Spleen (tissue), 11 donors: ENCODE measurements around the gene WDR62. TPM values are rescaled to one million over a fixed set of nuclear protein-coding genes. Genes with fewer than 3 reads are reported as not detected.
A peak's percentile ranks its signal among the peaks of the same experiment; 100 is the strongest.

ENCODE experiments used
- DNase-seq: peaks from one replicate; pipeline ENCODE4 v3.0.0-alpha.2; 2020
- H3K27ac ChIP-seq, 8 donors: fragments of 200-600 bp; sonication (generic) in 7 of 8; 1 replicate in 4 of 8; 2 replicates in 4 of 8; pipeline versions ENCODE4 v1.5.0 to v1.8.0; 2016 to 2021; ENCODE audit warnings: inconsistent platforms in 4 of 8, mild to moderate bottlenecking in 4 of 8, moderate library complexity in 1 of 8
- H3K27me3 ChIP-seq, 7 donors: fragments of 200-600 bp; sonication (generic) in 6 of 7; replicated peaks in 1 of 7; 1 replicate in 4 of 7; 2 replicates in 3 of 7; pipeline versions ENCODE4 v1.5.0 to v1.8.0; 2016 to 2021; ENCODE audit warnings: inconsistent platforms in 3 of 7, mild to moderate bottlenecking in 1 of 7
- H3K36me3 ChIP-seq, 6 donors: fragments of 200-600 bp; sonication (generic) in 5 of 6; 1 replicate in 4 of 6; 2 replicates in 2 of 6; pipeline versions ENCODE4 v1.5.0 to v1.8.0; 2016 to 2021; ENCODE audit warnings: inconsistent platforms in 2 of 6
- H3K4me1 ChIP-seq, 6 donors: fragments of 200-600 bp; sonication (generic) in 5 of 6; 1 replicate in 3 of 6; 2 replicates in 3 of 6; pipeline versions ENCODE4 v1.5.0 to v1.8.0; 2016 to 2021; ENCODE audit warnings: inconsistent platforms in 3 of 6
- H3K4me3 ChIP-seq, 8 donors: fragments of 200-600 bp; sonication (generic) in 7 of 8; 1 replicate in 4 of 8; 2 replicates in 4 of 8; pipeline versions ENCODE4 v1.5.0 to v1.8.0; 2016 to 2021; ENCODE audit warnings: inconsistent platforms in 4 of 8, mild to moderate bottlenecking in 4 of 8, moderate library complexity in 2 of 8
- H3K9me3 ChIP-seq, 8 donors: fragments of 200-600 bp; sonication (generic) in 7 of 8; 1 replicate in 4 of 8; 2 replicates in 4 of 8; pipeline versions ENCODE4 v1.5.0 to v1.8.0; 2016 to 2021; ENCODE audit warnings: inconsistent platforms in 4 of 8
- CTCF ChIP-seq, 11 experiments: fragments of 200-600 bp in 7 of 11; fragments of 450-650 bp in 4 of 11; sonication (generic) in 4 of 11; IDR thresholded peaks in 8 of 11; conservative IDR thresholded peaks in 3 of 11; 1 replicate in 7 of 11; 2 replicates in 4 of 11; pipeline versions ENCODE4 v1.4.0 to v1.8.0; 2016 to 2021; ENCODE audit warnings: antibody characterized with exemption in 11 of 11, inconsistent platforms in 4 of 11, mild to moderate bottlenecking in 1 of 11
- POLR2A ChIP-seq, 3 donors: fragments of 450-650 bp; IDR thresholded peaks; one replicate each; pipeline ENCODE4 v1.5.1; 2017; ENCODE audit warnings: antibody characterized with exemption in 3 of 3, mild to moderate bottlenecking in 1 of 3
- POLR2AphosphoS5 ChIP-seq, 3 donors: sonication (generic); formaldehyde crosslinking; IDR thresholded peaks; one replicate each; pipeline ENCODE4 v1.5.1; 2017; ENCODE audit warnings: antibody characterized with exemption in 3 of 3
- WGBS, 5 donors: extraction: QIAGEN DNeasy Blood & Tissue Kit in 3 of 5; methylation state at CpG; one replicate each; pipeline versions ENCODE4 v1.1.5 to v1.1.7; 2013 to 2018; 5-methylcytosine and 5-hydroxymethylcytosine counted together
- intact Hi-C: fragments of 100-400 bp; cut with DNase I; formaldehyde crosslinking; loops from one replicate; pipeline ENCODE4 v1.15.0; 2023; ENCODE audit warnings: low total_unique reads
- polyA plus RNA-seq, 3 donors: library from polyadenylated mRNA; stranded (reverse); fragments of 200-250 nt; gene quantifications; one replicate each; pipeline ENCODE4 v1.2.1, GENCODE V29; 2013
- total RNA-seq, 7 donors: library from RNA; depleted of rRNA in 3 of 7; stranded (reverse); fragments of >200 nt in 3 of 7; fragmentation: NEBNext Ultra II Directional in 4 of 7; extraction: Animal tissue kit (Norgen Biotek cat#: 25700) in 4 of 7; gene quantifications; one replicate each; pipeline versions ENCODE4 v1.1.0 to v1.2.1, GENCODE V29; 2016 to 2021
- donor health status: healthy with polysubstance abuse.
- donor health status: DM: no; HTN: no; CAD: no; lungs with moderate emphysema.
- donor health status: DM: no; HTN: no; CAD: no.
- donor health status: Bipolar disorder and iron deficiency.
- donor health status: healthy.
- donor health status: DM: no; HTN: no; CAD: no.
- donor health status: DM: yes; HTN: yes; CAD: no.

Gene WDR62
- total and polyA plus RNA-seq, 10 donors: 1.3 to 5.2 (median 2.2) TPM

- peaks cover 0 to 16% (median 8%) of the 10 kb centered on the region in 7 donors for H3K27me3 ChIP-seq
- H3K27ac ChIP-seq: peak overlapping the region in 1 of 8 donors; percentile 17
- peaks cover 0 to 14% (median 6%) of the 10 kb centered on the region in 6 donors for H3K4me1 ChIP-seq
- WGBS, 5 donors: 77 to 89% (median 88%) methylated on average over 8 of the region's 8 CpGs
- H3K9me3 ChIP-seq: no peaks in the 10 kb centered on the region
- DNase-seq: no peak
- H3K36me3 ChIP-seq: peaks cover 0 to 51% (median 3%) of the 10 kb centered on the region in 6 donors
- no peak overlapping the region for H3K4me3 ChIP-seq
- no peak for TF ChIP-seq CTCF (IDR thresholded peaks at IDR 0.05 in 8 of 11, conservative IDR thresholded peaks at IDR 0.05 in 3 of 11)
- no peak for TF ChIP-seq POLR2A (IDR thresholded peaks at IDR 0.05)
- intact Hi-C loops: no loop called here
Measured at GRCh38 chr19:36030264-36031148, 24.2 kb upstream of the WDR62 start.

- peak overlapping the region in 1 of 8 donors; percentile 47 for H3K4me3 ChIP-seq
- WGBS, 5 donors: 80 to 97% (median 88%) methylated on average over 6 of the region's 6 CpGs
- TF ChIP-seq POLR2A (IDR thresholded peaks at IDR 0.05) (no peak), CTCF (IDR thresholded peaks at IDR 0.05 in 8 of 11, conservative IDR thresholded peaks at IDR 0.05 in 3 of 11) (no peak), POLR2AphosphoS5 (IDR thresholded peaks at IDR 0.05) (no peak)
- peak overlapping the region in 1 of 8 donors; percentile 70 for H3K27ac ChIP-seq
- DNase-seq: no peak
- H3K4me1 ChIP-seq: peaks cover 0 to 14% (median 6%) of the 10 kb centered on the region in 6 donors
- H3K36me3 ChIP-seq: peaks cover 0 to 45% (median 3%) of the 10 kb centered on the region in 6 donors
- peaks cover 0 to 16% (median 8%) of the 10 kb centered on the region in 7 donors for H3K27me3 ChIP-seq
- intact Hi-C loops: no loop called here
- no peaks in the 10 kb centered on the region for H3K9me3 ChIP-seq
Measured at GRCh38 chr19:36031308-36031707, 23.4 kb upstream of the WDR62 start.

- Histone ChIP-seq H3K27ac (peak within 1 kb of the TSS in 6 of 8 donors; percentile 17 to 70 (median 55)), H3K9me3 (no peaks in the 10 kb centered on the region), H3K4me1 (peaks cover 0 to 14% (median 6%) of the 10 kb centered on the region in 6 donors), H3K36me3 (peaks cover 0 to 36% (median 0%) of the 10 kb centered on the region in 6 donors), H3K4me3 (peak within 1 kb of the TSS in 7 of 8 donors; percentile 4 to 62 (median 33)), H3K27me3 (peaks cover 0 to 16% (median 8%) of the 10 kb centered on the region in 7 donors)
- WGBS, 5 donors: 5 to 8% (median 8%) methylated on average over 39 to 51 of the region's 51 CpGs
- DNase-seq: no peak
- peak in 2 of 3 donors; percentile 59 for TF ChIP-seq POLR2AphosphoS5 (IDR thresholded peaks at IDR 0.05)
- TF ChIP-seq POLR2A (IDR thresholded peaks at IDR 0.05): no peak
- peak in 1 of 11 experiments; percentile 27 for TF ChIP-seq CTCF (IDR thresholded peaks at IDR 0.05 in 8 of 11, conservative IDR thresholded peaks at IDR 0.05 in 3 of 11)
- intact Hi-C loops: no loop called here
Measured at GRCh38 chr19:36032251-36033104, 22.2 kb upstream of the WDR62 start, which contains the start of gene CLIP3. TSS of gene CLIP3 (minus strand) at chr19:36032873. CDS start at chr19:36032357, 516 bp downstream.
